ENCODE data around the gene BLMH. TPM values are rescaled to one million over a fixed set of nuclear protein-coding genes. Genes with fewer than 3 reads are reported as not detected.

The BLMH gene
- total RNA-seq, 1 donor from 2014 or later: 43.6 TPM

DNA sequence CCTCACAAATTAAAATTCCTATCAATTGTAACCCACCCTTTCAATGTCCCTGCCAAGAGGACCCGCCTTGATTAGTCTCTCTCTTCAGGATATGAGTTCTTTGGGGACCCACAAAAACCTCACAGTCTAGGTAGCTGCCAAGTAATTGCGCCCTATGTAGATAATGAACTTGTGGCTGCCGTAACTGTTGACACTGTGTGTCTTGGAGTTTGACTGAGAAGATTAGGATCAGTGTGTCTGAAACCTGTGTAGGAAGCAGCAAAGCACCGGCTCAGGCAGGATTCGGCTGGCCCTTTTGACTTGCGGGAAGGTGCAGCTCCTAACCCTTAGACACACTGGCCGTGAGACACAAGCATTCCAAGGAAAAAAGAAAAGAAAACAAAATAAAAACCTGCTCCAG is 38.4 kb downstream of the BLMH start:
- DNase-seq (ENCODE audit: low read depth in 2 of 2): no peak

DNA sequence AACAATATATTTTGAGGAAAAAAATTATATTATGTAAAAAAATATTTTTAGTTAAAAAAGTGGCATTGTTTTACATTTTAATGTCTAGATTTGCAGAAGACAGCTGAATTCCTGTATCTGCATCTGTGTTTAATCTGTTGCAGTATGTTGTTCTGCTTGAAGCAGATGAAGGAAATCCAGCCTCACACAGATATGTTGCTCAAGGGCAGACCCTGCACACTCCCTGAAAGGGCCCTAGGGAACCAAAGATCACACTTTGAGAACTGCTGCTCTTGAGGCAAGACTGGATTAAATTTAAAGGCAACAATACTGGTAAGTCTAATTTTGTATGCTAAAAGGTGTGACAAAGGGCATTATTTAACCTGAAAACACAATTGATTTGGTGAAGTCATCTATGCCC is 39.8 kb downstream of the BLMH start:
- DNase-seq (ENCODE audit: low read depth in 2 of 2): no peak

DNA sequence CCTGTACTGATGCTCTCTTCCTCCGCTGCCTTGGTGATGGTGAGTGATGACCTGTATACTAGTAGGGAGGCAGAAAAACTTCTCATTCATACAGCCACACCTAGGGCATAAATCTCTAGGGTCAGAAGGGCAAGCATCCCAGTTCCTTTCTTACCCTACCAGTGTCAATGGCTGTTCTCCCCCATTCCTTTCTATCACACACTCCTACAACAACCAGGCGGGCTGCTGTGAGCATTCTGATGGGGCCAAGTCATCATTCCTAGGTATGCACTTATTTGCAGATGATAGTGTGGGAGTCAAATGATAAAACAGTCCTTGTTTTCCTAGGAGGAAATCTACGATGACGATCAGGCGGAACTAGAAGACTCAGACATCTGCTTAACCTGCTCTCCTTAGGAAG is 42.3 kb downstream of the BLMH start:
- no peak for DNase-seq (ENCODE audit: low read depth in 2 of 2)

DNA sequence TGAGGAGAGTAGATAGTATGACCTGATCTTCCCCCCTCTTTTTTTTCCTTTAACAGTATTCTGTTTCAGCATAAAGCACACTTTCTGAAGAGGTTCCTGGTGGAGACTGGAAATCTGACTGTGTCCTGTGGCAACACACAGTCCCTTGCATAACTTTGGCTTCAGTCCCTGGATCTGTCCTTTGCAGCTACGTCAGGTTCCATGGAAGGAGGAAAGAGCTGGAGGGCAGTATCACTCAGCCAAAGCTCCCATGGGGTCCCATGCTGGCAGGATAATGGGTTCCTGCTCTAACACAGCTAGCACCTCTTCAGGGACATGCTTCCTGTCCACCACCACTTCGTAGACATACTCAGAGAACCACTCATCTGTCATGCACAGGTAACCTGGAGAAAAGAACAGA is 43.0 kb downstream of the BLMH start:
- DNase-seq (ENCODE audit: low read depth in 2 of 2): no peak

DNA sequence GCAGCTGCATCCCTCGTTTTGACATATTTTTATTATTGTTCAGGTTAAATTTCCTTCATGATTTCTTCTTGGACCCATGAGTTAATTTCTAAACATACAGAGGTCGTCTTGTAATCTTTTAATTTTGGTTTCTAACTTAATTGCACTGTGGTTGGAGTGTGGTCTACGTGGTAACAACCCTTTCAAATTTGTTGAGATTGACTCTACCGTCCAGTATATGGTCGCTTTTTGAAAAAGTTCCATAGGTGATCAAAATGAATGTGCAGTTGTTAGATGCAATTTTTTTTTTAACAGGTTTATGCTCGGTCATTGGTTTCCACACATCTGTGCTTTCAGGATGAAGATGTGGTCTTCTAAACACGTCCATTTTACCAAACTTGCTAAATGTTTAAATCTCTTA is 45.3 kb downstream of the BLMH start:
- DNase-seq (ENCODE audit: low read depth in 2 of 2): no peak

DNA sequence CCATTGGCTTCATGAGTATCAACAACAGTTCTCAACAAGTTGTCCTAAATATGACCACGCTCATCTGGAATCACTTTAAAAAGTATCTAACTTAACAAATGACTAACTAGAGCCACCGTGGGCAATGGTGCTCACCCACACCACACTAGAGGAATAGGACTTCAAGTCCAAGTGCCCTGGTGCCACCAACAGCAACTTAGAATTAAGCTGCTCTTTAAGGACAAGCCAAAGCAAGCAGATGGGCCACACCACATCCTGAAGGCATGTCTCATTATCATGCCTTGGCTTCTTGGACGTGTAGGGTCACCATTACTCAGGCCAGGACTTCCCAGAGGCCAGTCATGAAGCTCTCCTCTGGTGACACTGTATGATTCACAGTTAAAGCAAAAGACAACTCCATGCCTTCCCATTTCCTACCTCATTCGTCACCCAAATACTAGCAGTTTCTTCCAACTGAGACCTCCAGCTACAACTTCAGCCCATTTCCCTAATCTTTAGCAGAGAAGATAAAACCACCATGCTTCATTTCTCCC is 46.8 kb downstream of the BLMH start:
- DNase-seq (ENCODE audit: low read depth in 2 of 2): no peak

DNA sequence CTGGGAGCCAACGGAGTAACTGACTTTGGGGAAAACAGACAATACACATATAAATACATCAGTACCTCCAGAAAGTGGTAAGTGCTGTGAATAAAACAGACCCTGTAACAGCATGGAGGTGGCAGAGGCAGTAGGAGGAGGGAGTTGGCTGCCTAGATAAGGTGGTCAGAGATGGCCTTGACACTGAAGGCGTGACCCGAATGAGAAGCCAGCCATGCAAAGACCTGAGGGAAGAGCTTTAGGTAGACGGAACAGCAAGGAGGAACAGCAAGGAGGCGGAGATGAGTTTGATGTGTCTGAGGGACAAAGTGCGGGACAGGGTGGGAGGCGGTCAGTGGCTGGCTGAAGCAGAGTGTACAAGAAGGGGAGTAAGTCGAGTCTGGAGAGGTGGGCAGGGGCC is 48.2 kb downstream of the BLMH start:
- no peak for DNase-seq (ENCODE audit: low read depth in 2 of 2)

DNA sequence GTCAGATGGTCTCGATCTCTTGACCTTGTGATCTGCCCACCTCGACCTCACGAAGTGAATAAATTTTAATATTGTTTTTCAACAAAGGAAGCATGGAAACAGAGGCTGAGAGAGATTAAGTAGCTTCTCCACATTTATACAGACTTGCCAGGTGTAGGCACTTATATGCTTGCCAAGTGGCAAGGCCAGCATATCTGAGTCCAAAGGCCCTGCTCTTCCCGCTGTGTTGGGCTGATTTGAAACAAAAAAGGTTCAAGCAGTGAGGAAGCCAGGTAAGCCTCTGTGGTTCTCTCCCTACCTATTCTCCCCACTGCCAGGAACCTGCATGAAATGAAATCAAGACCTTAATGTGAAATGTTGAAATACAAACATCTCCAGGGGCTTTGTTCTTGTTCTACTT is 48.7 kb downstream of the BLMH start:
- no peak for DNase-seq (ENCODE audit: low read depth in 2 of 2)

DNA sequence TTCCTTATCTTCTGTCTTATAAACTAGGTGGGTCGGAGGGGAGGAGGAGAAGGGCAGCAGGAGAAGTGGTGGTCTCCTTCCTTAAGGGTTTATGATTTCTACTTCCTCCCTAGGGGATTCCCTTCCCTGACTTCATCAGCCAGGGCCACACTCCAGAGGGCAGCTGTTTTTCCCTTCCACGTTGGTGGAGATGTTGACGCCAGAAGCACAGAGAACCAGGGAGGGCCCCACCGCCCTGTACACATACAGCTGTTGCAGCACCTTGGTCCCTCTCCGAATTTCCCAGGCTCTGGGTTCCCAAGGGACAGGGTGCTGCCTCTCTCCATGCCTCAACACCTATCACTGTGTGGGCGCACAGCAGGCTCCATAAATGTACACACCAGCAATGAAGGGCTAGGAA is 50.7 kb downstream of the BLMH start:
- no peak for DNase-seq (ENCODE audit: low read depth in 2 of 2)

DNA sequence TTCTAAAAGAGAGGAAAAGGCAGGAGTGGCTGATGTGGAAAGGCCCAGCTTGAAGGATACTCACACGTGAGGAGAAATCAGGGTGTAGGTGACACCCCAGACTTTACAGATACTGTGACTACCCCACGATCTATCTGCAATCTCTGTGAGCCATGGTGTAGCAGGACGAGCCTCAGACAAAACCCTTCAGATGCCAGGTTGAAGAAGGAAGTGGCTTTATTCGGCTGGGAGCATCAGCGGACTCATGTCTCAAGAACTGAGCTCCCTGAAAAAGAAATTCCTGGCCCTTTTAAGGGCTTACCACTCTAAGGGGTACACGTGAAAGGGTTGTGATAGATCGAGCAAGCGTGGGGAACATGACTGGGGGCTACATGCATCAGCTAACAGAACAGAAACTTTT is 51.6 kb downstream of the BLMH start:
- DNase-seq (ENCODE audit: low read depth in 2 of 2): no peak

DNA sequence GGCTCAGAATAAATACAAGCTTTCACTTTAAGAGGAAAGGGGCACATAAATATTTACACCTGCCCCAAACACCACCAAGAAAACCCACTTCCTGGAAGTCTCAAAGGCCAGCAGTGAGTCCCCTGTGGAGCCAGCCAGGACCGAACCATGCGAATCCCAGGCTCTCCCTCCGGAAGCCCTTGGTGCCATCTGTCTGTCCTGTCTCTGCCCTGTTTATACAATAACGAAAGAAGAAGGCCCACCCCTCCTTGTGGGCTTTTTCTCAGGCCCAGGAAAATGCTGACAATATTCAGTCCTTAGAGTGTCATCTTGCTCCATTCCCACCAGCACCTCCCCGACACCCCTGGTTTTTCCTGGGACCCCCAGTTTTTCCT is 52.7 kb downstream of the BLMH start:
- DNase-seq (ENCODE audit: low read depth in 2 of 2): no peak

DNA sequence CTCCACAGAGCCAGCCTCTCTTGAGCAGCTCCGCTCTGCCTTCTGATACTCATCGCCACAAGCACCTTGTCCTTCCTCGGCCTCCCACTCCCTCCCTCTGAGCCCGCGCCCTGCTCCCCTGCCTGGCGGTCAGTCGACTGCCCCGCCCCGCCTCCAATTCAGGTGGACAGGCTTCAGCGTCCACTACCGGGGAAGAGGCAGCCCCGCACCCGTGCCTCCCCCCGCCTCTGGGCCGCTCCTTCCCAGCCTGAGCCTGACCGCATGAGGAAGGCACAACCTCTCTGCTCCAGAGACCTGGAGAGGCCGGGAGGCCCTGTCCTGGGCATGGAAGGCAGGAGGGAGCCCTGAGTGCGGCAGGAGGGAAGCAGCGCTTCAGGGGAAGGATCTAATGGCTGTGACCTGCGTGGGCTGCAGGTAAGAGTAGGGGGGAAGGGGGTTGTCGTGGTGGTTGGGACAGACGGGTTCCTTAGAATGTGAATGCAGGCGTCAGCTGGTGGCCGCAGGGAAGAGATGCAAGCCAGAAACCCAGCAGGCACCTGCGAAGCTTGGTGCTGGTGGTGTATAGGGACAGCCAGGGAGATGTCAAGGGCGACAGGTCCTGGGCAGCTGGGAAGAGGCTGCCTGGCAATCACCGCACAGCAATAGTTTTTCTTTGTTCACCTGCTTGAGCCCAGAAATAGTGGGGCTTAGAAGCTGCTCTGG is 53.2 kb downstream of the BLMH start:
- no peak for DNase-seq (ENCODE audit: low read depth in 2 of 2)

DNA sequence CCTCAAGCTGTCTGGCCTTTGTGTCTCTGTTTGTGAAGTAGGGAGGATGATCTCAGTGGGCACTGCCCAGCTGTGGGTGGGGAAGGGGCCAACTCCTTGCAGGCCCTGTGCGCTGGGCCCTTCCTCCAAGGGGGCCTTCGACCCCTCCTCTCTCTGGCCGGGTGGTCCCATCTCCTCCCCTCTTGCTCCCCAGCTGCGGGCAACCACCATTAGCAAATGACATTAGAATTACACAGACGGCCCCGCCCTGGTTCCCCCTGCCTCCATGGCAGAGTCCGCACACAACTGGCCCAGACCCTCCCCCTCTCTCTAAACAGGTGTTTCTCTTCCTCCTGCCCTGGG is 53.8 kb downstream of the BLMH start:
- no peak for DNase-seq (ENCODE audit: low read depth in 2 of 2)

DNA sequence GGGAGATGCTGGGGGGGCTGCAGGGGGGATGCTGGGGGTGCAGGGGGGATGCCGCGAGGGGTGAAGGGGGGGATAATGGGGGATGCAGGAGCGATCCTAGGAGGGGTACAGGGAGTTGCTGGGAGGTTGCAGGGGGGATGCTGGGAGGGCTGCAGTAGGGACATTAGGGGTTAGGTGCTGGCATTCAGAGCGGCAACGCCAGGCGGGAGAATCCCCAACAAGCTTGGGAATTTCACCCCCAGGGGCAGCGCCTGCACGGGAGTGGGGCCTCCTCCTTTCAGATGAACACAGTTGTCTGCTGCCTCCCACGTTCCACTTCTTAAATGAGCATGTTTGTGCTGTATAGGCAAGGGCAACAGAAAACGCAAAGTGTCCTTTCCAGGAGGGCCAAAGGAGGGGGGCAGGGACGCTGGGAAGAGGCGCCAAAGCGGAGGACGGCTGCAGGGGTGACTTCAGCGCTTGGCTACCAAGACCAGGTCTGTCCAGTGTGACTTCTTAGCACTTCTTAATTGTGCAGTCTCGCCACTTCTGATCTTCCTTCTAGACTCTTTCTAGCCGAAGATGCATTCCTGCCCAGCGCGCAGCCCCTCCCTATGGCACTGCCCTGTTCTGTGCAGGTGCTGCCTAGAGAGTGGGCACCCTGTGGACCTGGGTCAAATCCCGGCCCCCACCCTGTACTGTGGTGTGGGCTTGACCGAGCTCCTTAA is 54.3 kb downstream of the BLMH start:
- DNase-seq (ENCODE audit: low read depth in 2 of 2): no peak

DNA sequence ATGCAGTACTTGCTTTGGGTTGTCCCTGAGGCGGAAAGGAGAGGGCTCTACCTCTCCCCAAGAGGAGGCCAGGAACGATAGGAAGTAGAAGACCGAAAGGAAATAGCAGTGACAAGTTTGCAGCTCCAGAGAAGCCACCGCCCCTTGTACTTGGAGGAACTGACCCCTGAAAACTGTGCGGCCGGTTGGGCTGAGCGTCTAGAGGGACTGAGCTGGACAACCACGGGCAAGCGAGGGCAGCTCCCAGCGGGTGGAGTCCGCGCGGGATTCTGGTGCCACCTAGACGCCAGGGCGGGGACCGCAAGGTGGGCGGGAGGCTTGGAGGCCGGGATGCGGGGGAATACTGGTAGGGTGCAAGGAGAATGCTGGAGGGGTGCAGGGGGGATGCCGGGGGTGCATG is 55.0 kb downstream of the BLMH start:
- peak; percentile 47 to 65 for DNase-seq (ENCODE audit: low read depth in 2 of 2)

DNA sequence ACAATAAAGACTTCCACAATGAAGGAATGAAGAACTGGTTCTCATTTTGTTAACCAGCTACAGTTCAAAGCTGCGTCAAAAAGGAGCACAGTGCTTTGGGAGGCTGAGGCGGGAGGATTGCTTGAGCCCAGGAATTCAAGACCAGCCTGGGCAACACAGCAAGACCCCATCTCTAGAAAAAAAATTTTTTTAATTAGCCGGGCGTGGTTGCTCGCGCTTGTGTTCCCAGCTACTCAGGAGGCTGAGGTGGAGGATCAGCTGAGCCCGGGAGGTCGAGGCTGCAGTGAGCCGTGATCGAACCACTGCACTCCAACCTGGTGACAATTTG is 55.5 kb downstream of the BLMH start:
- DNase-seq (ENCODE audit: low read depth in 2 of 2): no peak

DNA sequence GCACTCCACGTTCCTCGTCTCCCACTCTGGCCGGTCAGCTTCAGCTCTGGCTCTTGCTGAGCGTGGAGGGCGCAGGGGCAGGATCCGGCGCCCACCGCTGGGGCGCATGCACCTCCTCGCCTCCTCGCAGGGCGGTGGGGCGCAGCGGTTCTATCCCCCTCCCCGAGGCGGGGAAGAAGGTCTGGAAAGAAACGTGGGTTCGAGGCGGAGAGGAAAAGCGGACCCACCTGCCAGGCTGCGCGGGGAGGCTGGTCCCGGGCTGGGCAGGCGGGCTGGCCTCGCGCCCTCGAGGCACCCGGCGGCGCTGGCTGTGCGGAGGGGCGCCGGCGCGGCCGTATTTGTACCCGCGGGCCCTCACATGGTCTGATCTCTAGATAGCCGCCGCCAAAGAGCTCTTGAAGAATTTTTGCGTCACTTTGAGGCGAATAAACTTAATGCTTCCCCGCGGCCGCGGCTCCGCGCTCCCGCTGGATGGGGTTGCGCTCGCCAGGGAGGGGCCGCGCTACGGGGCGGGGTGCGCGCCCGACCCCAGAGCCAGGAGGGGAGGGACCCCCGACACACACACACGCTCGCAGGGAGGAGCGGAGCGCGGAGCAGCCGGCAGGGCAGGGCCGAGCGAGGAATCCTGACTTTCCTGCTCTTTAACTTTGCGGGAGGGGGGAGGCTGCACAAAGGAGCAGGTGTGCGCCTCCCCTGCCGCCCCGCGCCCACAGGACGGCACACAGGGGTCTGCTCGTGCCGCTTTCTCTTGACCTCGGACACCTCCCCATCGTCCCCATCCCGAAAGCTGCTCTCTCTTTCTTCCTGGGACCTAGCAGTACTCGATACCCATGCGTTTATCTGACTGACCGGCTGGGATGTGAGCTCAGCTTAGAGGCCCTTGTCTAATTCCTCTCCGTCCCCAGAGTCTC is 56.1 kb downstream of the BLMH start, which contains the start of gene SLC6A4:
Gene SLC6A4 (minus strand): TSS at position 312 of the 911 bp plus-strand sequence. CDS start 13,739 bp downstream, outside the sequence.
- DNase-seq (ENCODE audit: low read depth in 2 of 2): peak in 1 of 2 donors; percentile 7

DNA sequence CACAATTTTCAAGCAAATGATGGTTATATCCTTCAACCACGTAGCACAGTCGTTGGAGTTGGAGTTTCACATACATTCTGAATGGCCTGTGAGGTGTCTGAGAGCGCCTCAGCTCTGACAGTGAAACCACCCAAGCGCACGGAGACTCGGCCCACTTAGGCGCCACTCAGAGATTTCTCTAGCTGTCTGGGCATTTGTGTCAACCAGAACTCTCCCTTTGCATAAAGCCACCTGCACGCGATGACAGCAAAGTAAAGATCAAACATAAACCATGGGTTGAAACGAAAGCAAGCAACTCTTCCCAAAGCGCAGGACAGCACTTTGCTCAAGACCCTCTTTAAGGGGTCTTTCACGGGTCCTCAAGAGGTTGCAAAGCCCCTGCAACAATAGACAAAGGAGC is 56.8 kb downstream of the BLMH start:
- DNase-seq (ENCODE audit: low read depth in 2 of 2): no peak

DNA sequence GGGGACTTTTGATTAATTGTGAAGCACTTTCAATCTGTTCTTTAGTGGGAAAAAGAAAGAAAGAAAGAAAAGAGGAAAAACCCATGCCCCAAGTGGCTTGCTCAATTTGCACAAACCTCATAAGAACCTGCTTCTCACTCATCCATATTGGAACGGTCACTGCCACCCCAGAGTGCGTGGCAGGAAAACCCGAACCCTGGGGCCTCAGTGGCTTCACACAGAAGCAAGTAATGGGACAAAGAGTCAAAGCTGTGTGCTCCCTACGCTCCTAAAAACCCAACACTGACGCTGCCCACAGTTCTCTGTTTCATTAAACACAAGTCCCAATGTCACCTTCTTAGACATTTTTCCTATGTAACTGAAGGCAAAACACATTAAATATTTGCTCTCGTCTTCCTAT is 57.4 kb downstream of the BLMH start:
- no peak for DNase-seq (ENCODE audit: low read depth in 2 of 2)

DNA sequence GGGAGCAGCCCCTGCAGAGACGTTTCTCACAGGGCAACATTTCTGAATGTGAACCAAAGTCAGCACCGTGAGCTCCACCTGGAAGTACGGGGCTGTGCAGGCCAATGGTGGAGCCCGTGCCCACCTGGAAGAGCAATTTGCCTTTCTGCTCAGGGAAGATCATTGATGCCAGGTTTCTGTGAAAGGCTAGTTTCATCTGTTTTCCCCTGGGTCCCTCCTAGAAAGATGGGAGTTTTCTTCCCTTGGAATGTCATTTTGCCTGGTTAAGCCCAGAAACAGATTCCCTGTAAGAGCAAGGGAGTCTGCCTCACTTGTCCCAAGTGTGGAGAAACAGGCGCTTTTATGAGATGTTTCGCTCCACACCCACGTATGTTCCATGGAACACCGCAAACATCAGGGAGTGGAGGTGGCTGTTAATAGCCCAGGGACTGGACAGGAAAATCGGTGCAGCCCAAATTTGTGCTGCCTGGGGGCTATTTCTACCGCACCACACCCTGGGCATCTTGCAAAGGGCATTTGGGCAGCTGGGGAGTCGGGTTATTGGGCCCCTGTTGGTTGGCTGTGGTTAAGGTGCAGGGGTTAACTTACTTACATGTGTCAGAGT is 58.8 kb downstream of the BLMH start:
- no peak for DNase-seq (ENCODE audit: low read depth in 2 of 2)

DNA sequence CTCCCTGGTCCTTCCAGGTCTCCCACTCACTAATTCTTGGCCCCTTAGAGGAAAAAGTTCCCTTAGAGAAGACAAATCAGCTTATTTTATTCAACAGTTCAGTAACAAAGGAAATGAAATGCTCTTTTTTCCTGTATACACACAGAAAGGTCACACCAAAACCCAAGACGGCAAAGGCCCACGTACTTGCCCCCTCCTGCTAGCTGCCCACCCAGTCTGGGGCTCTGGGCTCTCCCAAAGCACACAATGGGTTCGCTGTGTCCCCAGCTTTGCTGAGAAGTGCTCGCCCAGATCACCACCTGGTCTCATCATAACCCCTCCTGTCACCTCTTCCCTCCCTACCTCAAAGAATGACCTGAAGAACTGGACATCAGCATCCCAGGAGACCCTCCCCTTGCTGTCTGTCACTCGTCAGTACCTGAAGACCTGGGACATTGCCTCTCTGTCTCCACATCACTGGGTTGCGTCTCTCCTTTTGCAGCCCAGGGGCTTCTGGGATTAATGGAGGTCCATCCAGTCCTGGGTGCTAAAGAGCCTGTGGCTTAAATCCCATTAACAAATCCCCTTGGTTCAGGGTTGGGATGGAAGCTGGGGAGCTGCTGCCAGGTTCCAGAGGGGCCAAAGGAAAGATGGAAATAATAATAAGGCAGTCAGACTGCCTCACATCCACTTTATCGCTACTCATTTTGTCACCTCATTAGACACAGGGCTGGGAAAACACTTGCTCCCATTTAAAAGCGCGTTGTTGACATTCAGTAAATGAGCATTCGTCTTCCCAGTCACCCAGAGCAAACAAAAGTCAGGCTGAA is 59.5 kb downstream of the BLMH start:
- no peak for DNase-seq (ENCODE audit: low read depth in 2 of 2)

Measured in dermis microvascular lymphatic vessel endothelial cell (primary cell).